A549 (cell line): ENCODE data around the gene DOCK1. TPM values are rescaled to one million over a fixed set of nuclear protein-coding genes. Genes with fewer than 3 reads are reported as not detected.

ENCODE experiments used
- ATAC-seq, 2 experiments: fragments of 200-7000 bp in 1 of 2; fragments of >200 bp in 1 of 2; cut with Nextera tagmentation in 1 of 2; cut with Tn5 transposase in 1 of 2; 3 replicates each; pipeline versions ENCODE4 v1.8.0 to v1.9.1; 2018 to 2020; ENCODE audit warnings: mild to moderate bottlenecking in 1 of 2, moderate library complexity in 1 of 2
- CTCF ChIA-PET: fragments of 300-600 bp; sonication (Branson Sonifier 250); formaldehyde crosslinking; extraction: SDS; loops from one replicate; lab custom pipeline; 2021; ENCODE audit warnings: antibody characterized with exemption, inconsistent platforms; lab: Yijun Ruan, JAX
- POLR2A ChIA-PET: fragments of 350-600 bp; formaldehyde crosslinking; extraction: SDS; loops from one replicate; lab custom pipeline; 2021; ENCODE audit warnings: antibody characterized with exemption, inconsistent platforms; lab: Yijun Ruan, JAX
- DNase-seq, 2 experiments: peaks; one replicate each; pipeline versions ENCODE4 v3.0.0 to v3.0.0-alpha.2; 2011 to 2016; ENCODE audit warnings: low read depth in 1 of 2, low spot score in 1 of 2
- FAIRE-seq: peaks from 2 replicates; lab custom pipeline; 2011; peaks lifted over from hg19 to GRCh38; lab: Jason Lieb, UNC
- H3K27ac ChIP-seq, 2 experiments: fragments of >200 bp; sonication (Bioruptor Twin); formaldehyde crosslinking; 3 replicates each; pipeline ENCODE4 v1.5.1; 2016 to 2017
- H3K4me1 ChIP-seq: fragments of >200 bp; sonication (Bioruptor Twin); formaldehyde crosslinking; 3 replicates; pipeline ENCODE4 v1.6.1; 2016
- H3K4me2 ChIP-seq: fragments of >200 bp; sonication (Bioruptor Twin); formaldehyde crosslinking; 3 replicates; pipeline ENCODE4 v1.6.1; 2016
- H3K4me3 ChIP-seq: fragments of >200 bp; sonication (Bioruptor Twin); formaldehyde crosslinking; 3 replicates; pipeline ENCODE4 v1.5.1; 2016
- H3K9me3 ChIP-seq: fragments of >200 bp; sonication (Bioruptor Twin); formaldehyde crosslinking; 3 replicates; pipeline ENCODE4 v1.6.1; 2016
- ATOH8 ChIP-seq: fragments of 250-450 bp; sonication (Bioruptor Pico); IDR thresholded peaks from 2 replicates; pipeline ENCODE4 v1.5.0; 2020; ENCODE audit warnings: low read depth, mild to moderate bottlenecking, moderate library complexity
- CEBPB ChIP-seq, 2 experiments: fragments of >200 bp in 1 of 2; sonication (Bioruptor Twin) in 1 of 2; formaldehyde crosslinking in 1 of 2; IDR thresholded peaks; 2 replicates each; pipeline ENCODE4 v1.6.1; 2012 to 2016
- CHD2 ChIP-seq: fragments of 150-350 bp; IDR thresholded peaks from 2 replicates; pipeline ENCODE4 v1.6.1; 2014; ENCODE audit warnings: low read length; ENCODE audit not compliant: partially characterized antibody
- CHD4 ChIP-seq: fragments of 200-600 bp; sonication (generic); IDR thresholded peaks from 2 replicates; pipeline ENCODE4 v1.6.1; 2016; ENCODE audit warnings: antibody characterized with exemption, mild to moderate bottlenecking, borderline replicate concordance
- CTCF ChIP-seq: fragments of >200 bp; sonication (Bioruptor Twin); formaldehyde crosslinking; IDR thresholded peaks from 3 replicates; pipeline ENCODE4 v1.5.1; 2016
- EHF ChIP-seq: fragments of 250-450 bp; sonication (Bioruptor Pico); IDR thresholded peaks from 2 replicates; pipeline ENCODE4 v1.5.0; 2020; ENCODE audit warnings: mild to moderate bottlenecking
- ELK1 ChIP-seq: fragments of 150-350 bp; IDR thresholded peaks from 2 replicates; pipeline ENCODE4 v1.6.1; 2014; ENCODE audit warnings: low read depth, mild to moderate bottlenecking, low read length
- GATA3 ChIP-seq: IDR thresholded peaks from 2 replicates; pipeline ENCODE4 v1.6.1; 2012; ENCODE audit warnings: borderline replicate concordance
- HES2 ChIP-seq: fragments of >200 bp; sonication (Bioruptor Twin); formaldehyde crosslinking; IDR thresholded peaks from 2 replicates; pipeline ENCODE4 v1.6.1; 2016
- HEYL ChIP-seq: fragments of 250-450 bp; sonication (Bioruptor Pico); IDR thresholded peaks from 2 replicates; pipeline ENCODE4 v1.8.0; 2021; ENCODE audit warnings: mild to moderate bottlenecking, moderate library complexity
- HMGXB4 ChIP-seq: fragments of 250-450 bp; sonication (Bioruptor Pico); IDR thresholded peaks from 2 replicates; pipeline ENCODE4 v1.5.0; 2021; ENCODE audit warnings: mild to moderate bottlenecking, moderate library complexity, borderline replicate concordance
- HOXA7 ChIP-seq: fragments of 250-450 bp; sonication (Bioruptor Pico); IDR thresholded peaks from 2 replicates; pipeline ENCODE4 v1.5.0; 2020; ENCODE audit warnings: mild to moderate bottlenecking, moderate library complexity
- HOXB13 ChIP-seq: fragments of 250-450 bp; sonication (Bioruptor Pico); IDR thresholded peaks from 2 replicates; pipeline ENCODE4 v1.5.0; 2020; ENCODE audit warnings: low read depth, mild to moderate bottlenecking, moderate library complexity
- JUN ChIP-seq, 2 experiments: fragments of >200 bp; sonication (Bioruptor Twin); formaldehyde crosslinking; IDR thresholded peaks; 2 replicates in 1 of 2; 3 replicates in 1 of 2; pipeline ENCODE4 v1.6.1; 2016 to 2017
- MAFK ChIP-seq: fragments of 450-650 bp; IDR thresholded peaks from 2 replicates; pipeline ENCODE4 v1.6.1; 2014; ENCODE audit not compliant: partially characterized antibody
- MYC ChIP-seq: IDR thresholded peaks from 2 replicates; pipeline ENCODE4 v1.6.1; 2012; ENCODE audit warnings: mild to moderate bottlenecking, inconsistent platforms, low read length, improper control_type of control experiment, borderline replicate concordance
- NFE2L2 ChIP-seq: fragments of 150-350 bp; conservative IDR thresholded peaks from 2 replicates; pipeline ENCODE4 v1.6.1; 2014; ENCODE audit warnings: low read length
- NR3C1 ChIP-seq: fragments of >200 bp; sonication (Bioruptor Twin); formaldehyde crosslinking; IDR thresholded peaks from 3 replicates; pipeline ENCODE4 v1.6.1; 2017
- PBX3 ChIP-seq: IDR thresholded peaks from 2 replicates; pipeline ENCODE4 v1.6.1; 2012
- POLR2A ChIP-seq: IDR thresholded peaks from 2 replicates; pipeline ENCODE4 v1.6.1; 2012; ENCODE audit warnings: mild to moderate bottlenecking, low read length
- RARB ChIP-seq: fragments of 250-450 bp; sonication (Bioruptor Pico); IDR thresholded peaks from 2 replicates; pipeline ENCODE4 v1.8.0; 2021; ENCODE audit warnings: mild to moderate bottlenecking, moderate library complexity
- RCOR1 ChIP-seq: fragments of 150-350 bp; IDR thresholded peaks from 2 replicates; pipeline ENCODE4 v1.6.1; 2014; ENCODE audit warnings: antibody characterized with exemption, low read length, low read depth
- USF2 ChIP-seq: fragments of 450-650 bp; IDR thresholded peaks from 2 replicates; pipeline ENCODE4 v1.6.1; 2014; ENCODE audit warnings: antibody characterized with exemption
- ZSCAN20 ChIP-seq: fragments of 250-450 bp; sonication (Bioruptor Pico); IDR thresholded peaks from 2 replicates; pipeline ENCODE4 v1.8.0; 2022; ENCODE audit warnings: mild to moderate bottlenecking, moderate library complexity
- WGBS: methylation state at CpG from one replicate; pipeline ENCODE4 v1.1.6; 2017; ENCODE audit errors: missing lambda C conversion rate; 5-methylcytosine and 5-hydroxymethylcytosine counted together
- polyA plus RNA-seq, 4 experiments: library from polyadenylated mRNA; depleted of rRNA in 3 of 4; stranded (reverse); fragments of >200 nt; fragmentation: RNase III in 1 of 4; extraction: RNeasy Plus Mini Kit Qiagen cat#74134 plus additional on column Dnase treatment in 1 of 4; gene quantifications; 2 replicates in 3 of 4; 3 replicates in 1 of 4; pipeline ENCODE4 v1.2.3, GENCODE V29; 2011 to 2017
- TF ChIP-seq, protein P1 (sequence below): IDR thresholded peaks from 2 replicates; pipeline ENCODE4 v1.6.1; 2012

The DOCK1 gene
- polyA plus RNA-seq, 2 of the 4 experiments (the other 2 are of a cell fraction): 22.6 to 28.2 TPM

- ATAC-seq: no peak
- no peaks in the 10 kb centered on the region for H3K4me1 ChIP-seq
- no peak for FAIRE-seq
- no peak overlapping the region for H3K27ac ChIP-seq
- H3K4me3 ChIP-seq: no peak overlapping the region
- WGBS: 95% methylated on average over 3 of the region's 3 CpGs
- TF ChIP-seq CHD2: no peak
- no peak for TF ChIP-seq POLR2A
- no peak for TF ChIP-seq CHD4
- no peak for TF ChIP-seq MAFK
- TF ChIP-seq MYC: no peak
- TF ChIP-seq HMGXB4: no peak
- TF ChIP-seq CTCF: no peak
- no peak for TF ChIP-seq GATA3
- no peak for TF ChIP-seq USF2
- TF ChIP-seq CEBPB (IDR thresholded peaks at IDR 0.05): no peak
- no peak for TF ChIP-seq JUN (IDR thresholded peaks at IDR 0.05)
- no peak for TF ChIP-seq NR3C1
- TF ChIP-seq EHF (CRISPR knock-in tag): no peak
- TF ChIP-seq NFE2L2: no peak
- no peak for TF ChIP-seq ELK1
- TF ChIP-seq HOXA7 (CRISPR knock-in tag): no peak
- no peak for TF ChIP-seq RCOR1
- TF ChIP-seq RARB (CRISPR knock-in tag): no peak
- TF ChIP-seq HOXB13: no peak
- TF ChIP-seq ATOH8 (CRISPR knock-in tag): no peak
- no peaks in the 10 kb centered on the region for H3K9me3 ChIP-seq
- no peak for DNase-seq
- ChIA-PET POLR2A (no interaction called here), CTCF (no interaction called here)
- no peak overlapping the region for H3K4me2 ChIP-seq
Measured at GRCh38 chr10:127349737-127350136, 444.5 kb downstream of the DOCK1 start.

DNA sequence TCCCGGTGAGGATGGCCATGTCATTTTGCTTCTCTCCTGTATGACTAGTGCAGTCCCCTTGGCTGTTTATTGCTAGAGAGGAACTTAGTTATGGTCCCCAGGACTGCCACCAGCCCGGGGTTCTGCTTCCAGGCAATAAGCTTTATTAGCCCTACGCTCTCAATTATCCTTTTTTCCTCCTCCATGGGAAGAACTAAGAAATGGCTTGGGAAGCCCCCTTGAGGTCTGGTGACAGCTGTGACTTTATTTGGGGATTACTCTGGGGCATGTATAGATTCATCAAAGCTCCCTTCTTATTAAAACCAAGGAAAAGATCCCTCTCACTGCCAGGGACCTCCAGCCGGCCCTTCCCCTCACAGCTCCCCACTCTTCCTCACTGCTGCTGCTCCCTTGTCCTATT, 446.3 kb downstream of the DOCK1 start:
- H3K9me3 ChIP-seq: no peaks in the 10 kb centered on the region
- CTCF ChIA-PET: no interaction called here
- no peak for TF ChIP-seq GATA3
- no peak for TF ChIP-seq PBX3
- TF ChIP-seq HOXA7 (CRISPR knock-in tag): no peak
- no peak for TF ChIP-seq ZSCAN20 (CRISPR knock-in tag)
- TF ChIP-seq, protein P1, sequence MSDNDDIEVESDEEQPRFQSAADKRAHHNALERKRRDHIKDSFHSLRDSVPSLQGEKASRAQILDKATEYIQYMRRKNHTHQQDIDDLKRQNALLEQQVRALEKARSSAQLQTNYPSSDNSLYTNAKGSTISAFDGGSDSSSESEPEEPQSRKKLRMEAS: no peak
- no peak for TF ChIP-seq HEYL
- TF ChIP-seq HES2: no peak
- TF ChIP-seq, all 56 proteins: peak for 0
- DNase-seq (no peak), ATAC-seq (no peak), FAIRE-seq (no peak)
- POLR2A ChIA-PET: no interaction called here
- WGBS: 88% methylated on average over 4 of the region's 4 CpGs
- Histone ChIP-seq H3K4me3 (no peak overlapping the region), H3K27ac (no peak overlapping the region), H3K4me2 (no peak overlapping the region), H3K4me1 (no peaks in the 10 kb centered on the region)
